ENCODE data around the gene NCOA6.

Gene NCOA6

DNA sequence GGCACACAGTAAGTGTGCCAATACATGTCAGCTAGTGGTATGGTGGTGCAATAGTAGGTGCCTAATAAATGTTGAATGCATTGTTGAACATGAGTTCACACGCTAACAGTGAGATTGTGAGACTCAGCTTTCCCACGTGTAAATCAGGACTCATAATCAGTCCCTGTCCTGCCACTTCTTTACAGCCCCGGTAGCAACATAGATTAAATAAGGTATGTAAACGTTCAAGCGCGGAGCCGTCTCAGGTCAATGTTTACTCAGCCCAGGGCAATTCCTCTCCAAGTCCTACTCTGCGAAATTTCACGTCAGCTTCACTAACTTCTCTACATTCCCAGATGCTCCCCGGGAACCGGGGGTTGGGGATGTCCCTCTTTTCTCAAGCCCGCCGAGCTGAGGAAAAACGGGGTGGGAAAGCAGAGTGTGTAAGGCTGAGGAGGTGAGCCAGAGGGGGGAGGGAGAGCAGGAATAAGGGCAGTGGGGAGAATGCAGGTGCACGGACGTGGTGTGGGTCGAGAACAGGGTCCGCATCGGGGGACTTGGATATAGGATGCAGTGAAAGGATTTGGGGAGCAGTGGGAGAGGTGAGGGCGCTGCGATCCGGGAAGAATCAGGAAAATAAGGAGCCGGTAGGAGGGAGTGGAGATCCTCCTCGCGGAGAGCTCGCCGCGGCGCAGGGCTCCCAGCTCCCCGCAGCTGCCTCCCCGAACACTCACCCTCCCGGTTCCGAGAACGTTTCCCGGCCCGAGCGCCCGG is 121.9 kb downstream of the NCOA6 start:
- DNase-seq, result peak; percentile 27 to 65

DNA sequence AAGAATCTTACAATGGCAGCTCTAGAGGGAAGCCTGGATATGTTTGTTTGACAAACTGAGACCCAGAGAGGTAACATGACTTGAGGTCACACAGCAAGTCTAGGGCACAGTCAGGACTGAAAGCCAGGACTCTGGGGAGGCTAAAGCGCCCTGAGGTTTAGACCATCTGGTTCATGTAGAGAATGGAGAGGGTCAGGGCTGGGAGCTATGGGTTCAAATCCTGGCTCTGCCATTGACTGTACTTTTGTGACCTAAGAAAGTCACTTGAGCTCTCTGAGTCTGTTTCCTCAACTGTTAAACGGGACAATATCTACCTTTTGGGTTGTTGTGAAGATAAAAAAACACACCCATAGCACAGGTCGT is 122.4 kb downstream of the NCOA6 start:
- DNase-seq, result no peak

DNA sequence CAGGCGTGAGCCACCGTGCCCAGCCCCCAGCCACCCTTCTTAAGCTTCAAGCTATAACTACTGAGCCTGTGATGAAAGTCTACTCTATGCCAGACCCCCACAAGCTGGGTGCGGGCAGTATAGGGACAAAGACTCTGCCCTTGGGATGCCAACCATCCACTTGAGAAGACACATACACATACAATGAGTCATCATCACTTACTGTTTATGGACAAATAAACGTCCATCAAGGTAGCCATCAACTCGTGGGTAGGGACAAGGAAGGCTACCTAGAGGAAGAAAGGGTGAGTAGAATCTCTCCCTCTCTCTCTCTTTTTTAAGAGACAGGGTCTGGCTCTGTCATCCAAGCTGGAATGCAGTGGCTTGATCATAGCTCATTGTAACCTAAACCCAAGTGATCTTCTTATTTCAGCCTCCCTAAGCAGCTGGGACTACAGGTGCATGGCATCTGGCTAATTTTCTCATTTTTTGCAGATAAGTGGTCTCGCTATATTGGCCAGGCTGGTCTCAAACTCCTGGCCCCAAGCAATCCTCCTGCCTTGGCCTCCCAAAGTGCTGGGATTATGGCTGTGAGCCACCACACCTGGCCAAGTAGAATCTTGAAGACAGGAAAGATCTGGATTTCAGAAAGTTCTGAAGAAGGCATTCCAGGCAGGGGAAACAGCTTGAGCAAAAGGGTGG is 123.9 kb downstream of the NCOA6 start:
- DNase-seq, result no peak

DNA sequence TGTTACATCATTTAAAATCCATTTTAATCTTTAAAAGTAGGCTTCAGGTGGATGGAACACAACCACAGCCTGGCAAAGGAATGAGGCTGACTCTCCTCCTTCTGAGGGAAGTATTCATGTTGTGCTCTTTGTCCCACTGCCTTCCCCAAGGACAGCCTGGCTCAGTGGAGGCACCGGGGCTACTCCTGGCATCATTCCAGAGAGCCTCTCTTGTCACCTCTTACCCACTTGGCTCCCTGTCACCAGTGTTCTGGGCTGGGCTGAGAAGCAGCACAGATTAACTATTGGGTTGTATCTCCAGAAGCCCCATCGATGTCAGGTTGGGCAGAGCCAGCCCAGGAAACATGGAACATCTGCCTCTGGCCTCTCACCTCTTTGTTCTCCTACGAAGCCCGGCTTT is 132.0 kb downstream of the NCOA6 start:
- DNase-seq, result no peak

DNA sequence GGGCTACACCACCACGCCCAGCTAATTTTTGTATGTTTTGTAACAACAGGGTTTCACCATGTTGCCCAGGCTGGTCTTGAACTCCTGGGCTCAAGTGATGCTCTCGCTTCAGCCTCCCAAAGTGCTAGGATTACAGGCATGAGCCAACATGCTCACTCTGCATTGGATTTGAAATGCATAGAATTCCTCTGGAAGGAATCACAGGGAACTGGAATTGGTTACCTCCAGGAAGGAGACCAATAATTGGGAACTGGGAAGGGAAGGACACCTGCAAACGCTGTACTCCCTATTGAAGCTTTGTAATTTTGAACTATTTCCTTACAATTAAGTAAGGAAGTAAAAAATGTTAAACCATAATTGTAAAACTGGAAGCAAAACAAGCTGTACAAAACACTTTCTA is 133.6 kb downstream of the NCOA6 start:
- no peak for DNase-seq

DNA sequence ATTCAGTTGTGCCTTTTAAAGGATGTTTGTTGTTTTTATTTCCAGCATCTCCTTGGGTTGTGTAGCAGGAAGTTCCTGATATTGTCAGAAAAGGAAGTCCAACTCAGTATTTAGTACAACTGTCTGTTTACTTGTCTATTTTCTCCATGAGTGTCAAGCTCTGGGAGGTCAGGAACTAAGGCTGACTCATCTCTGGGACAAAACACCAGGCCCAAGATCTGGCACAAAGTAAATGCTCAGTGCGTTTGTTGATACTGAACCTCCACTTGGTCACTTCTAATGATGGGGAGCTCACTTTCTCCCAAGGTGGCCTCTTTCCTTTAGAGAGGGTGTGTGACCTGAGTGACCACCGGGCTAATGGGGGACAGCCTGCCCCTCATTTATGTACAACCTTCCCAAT is 136.0 kb downstream of the NCOA6 start:
- DNase-seq, result no peak

DNA sequence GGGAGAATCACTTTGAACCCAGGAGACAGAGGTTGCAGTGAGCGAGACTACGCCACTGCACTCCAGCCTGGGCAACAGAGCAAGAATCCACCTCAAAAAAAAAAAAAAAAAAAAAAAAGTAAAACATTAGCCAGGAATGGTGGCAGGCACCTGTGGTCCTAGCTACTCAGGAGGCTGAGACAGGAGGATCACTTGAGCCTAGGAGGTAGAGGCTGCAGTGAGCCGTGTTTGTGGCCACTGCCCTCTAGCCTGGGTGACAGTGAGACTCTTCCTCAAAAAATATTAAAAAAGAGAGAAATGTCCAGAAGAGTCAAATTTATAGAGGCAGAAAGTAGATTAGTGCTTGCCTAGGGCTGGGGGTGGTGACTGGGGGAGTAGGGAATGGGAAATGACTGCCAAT is 141.8 kb downstream of the NCOA6 start:
- DNase-seq, result no peak

DNA sequence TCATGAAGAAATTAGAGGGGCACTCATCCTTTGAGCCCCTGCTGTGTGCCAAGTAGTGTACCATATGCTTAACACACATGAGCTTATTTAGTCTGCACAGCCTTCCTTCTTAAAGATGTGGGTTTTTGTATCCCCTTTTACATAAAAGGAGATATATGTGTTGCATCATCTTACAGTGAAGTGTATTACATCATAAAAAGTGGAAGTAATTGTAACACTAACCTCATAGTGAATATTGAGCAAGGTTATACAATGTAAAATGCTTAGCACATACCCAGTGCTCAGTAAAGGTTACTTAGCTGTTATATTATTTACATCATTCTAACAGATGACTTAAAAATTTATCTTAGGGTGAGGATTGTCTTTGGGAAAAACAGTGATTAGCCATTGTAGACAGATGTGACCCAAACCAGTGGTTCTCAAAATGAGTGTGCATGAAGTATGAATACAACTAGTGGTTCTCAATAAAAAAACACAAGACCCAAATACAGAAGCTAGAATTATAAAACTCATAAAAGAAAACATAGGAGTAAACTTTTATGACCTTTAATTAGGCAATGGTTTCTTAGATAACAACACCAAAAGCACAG is 144.8 kb downstream of the NCOA6 start:
- DNase-seq, result no peak

DNA sequence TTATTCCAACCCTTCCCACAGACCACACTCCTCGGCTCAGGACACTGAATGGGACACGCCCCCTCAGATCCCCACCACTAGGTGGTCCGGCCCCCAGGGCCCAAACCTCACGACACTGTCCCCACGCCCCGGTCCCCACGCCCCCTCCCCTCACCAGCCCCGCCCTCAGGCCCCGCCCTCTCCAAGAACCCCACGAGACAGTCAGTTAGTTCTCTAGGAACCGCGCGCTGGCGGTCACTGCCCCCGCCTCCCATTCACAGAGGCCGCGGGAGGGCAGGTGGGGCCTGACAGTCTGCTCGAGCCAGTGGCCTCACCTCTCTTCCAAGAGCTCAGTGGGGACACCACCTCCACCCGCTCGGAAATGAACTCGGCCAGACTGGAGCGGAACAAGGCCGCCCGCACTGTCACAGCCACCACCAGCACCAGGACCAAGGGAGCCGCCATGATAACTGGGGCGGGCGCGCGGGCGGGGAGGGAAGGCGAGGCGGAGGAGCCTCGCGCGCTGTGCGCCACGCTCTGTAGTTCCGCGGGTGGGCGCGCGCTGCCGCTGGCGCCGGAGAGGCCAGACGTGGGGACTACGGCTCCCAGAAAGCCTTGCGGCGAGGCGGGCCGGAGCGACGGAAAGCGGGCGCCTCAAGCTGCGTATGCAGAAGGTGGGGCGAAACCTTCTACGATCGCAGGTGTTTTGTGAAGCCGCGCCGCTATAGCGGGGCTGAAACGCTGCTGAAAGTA is 148.6 kb downstream of the NCOA6 start, which contains the start of gene PIGU:
Gene PIGU, minus strand, starts transcription at position 451 of the 732 bp plus-strand sequence. Its CDS starts 7 bp downstream, at position 444.
- peak; percentile 93 to 99 for DNase-seq

DNA sequence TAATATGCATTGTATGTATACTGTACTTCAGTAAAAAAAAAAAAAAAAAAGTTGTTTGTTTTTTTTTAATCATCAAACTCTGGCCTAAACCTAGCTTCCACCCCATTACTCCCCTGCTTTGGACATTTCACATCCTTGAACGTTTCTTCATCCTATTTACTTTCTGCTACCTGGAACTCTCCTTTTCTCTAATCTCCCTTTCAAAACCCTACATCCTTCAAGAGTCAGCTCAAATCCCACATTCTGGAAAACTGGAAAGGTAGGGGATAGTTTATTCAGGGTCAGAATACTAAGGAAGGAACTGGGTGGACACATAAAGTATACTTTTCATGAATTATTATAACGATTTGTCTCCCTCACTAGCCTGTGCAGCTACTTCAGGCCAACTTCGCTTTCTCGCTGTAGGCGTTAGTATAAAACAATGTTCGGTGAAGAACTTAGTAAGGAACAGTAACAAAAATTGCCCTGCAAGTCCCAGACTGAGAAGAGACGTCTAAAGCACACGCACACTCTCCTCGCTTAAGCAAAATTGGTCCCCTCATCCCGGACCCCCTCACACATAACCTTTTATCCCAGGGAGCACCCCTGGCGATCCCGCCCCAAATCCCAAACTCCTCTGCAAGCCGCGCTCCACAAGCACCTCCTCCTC is 149.3 kb downstream of the NCOA6 start:
- peak; percentile 34 to 46 for DNase-seq

DNA sequence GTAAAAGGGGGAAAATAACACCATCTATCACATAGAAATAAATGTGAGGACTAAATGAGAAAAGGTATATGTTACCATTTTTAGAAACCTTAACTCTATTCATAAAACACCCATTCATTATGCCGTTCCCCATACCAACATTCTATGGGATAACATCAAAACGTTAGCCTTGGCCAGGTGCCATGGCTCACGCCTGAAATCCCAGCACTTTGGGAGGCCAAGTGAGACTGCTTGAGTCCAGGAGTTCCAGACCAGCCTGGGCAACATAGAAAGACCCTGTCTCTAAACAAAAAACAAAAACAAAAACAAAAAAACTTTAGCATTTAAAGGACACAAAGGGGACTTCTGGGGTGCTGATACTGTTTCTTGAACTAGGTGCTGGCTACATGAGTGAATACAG is 149.9 kb downstream of the NCOA6 start:
- no peak for DNase-seq

DNA sequence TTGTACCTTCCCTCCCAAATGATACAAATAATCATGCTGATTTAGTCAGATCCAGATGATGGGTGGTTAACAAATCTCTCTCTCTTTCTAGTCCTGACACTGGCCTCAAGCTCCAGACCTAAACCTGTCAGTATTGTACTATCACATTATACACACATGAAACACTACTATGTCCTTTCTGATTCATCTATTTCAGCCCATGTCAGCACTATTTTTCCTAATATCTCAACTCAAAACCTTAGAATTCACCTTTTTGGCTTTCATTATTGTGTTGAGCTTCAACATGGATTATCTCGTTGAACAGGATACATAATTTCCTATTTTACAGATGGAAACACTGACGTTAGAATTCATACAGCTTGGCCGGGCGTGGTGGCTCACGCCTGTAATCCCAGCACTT is 152.0 kb downstream of the NCOA6 start:
- no peak for DNase-seq

DNA sequence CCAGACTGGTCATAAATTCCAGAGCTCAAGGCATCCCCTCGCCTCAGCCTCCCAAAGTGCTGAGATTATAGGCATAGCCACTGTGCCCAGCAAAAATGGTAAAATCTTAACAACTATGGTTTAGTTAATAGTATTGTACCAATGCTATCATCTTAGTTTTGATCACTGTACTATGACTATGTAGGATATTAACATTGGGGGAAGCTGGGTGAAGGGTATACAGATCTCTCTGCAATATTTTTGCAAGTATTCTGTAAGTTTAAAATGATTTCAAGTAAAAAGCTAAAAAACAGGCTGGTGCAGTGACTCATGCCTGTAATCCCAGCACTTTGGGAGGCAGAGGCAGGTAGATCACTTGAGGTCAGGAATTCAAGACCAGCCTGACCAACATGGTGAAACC is 156.4 kb downstream of the NCOA6 start:
- DNase-seq, result no peak

All from NCI-H526 (cell line).